Kidney (tissue), 14 donors: ENCODE results near the gene GAS6. TPM values are rescaled to one million over a fixed set of nuclear protein-coding genes. Genes with fewer than 3 reads are reported as not detected.

Source experiments
- DNase-seq, 5 donors: peaks; one replicate each; pipeline ENCODE4 v3.0.0-alpha.2; 2013 to 2020
- FAIRE-seq: peaks from 2 replicates; lab custom pipeline; 2012; peaks lifted over from hg19 to GRCh38; lab: Jason Lieb, UNC
- H3K27ac ChIP-seq, 2 donors: one replicate each; pipeline ENCODE4 v1.7.0; 2013; ENCODE audit warnings: low read depth in 2 of 2, low read length in 2 of 2, inconsistent platforms in 1 of 2
- H3K27me3 ChIP-seq: one replicate; pipeline ENCODE4 v1.7.1; 2013; ENCODE audit warnings: low read length, inconsistent platforms; ENCODE audit not compliant: control insufficient read depth, insufficient read depth
- H3K36me3 ChIP-seq, 3 donors: one replicate each; pipeline versions ENCODE4 v1.7.0 to v1.7.1; 2013; ENCODE audit warnings: low read length in 3 of 3, control low read depth in 1 of 3, inconsistent platforms in 1 of 3; ENCODE audit not compliant: insufficient read depth in 3 of 3, control insufficient read depth in 2 of 3
- H3K4me1 ChIP-seq, 3 donors: one replicate each; pipeline versions ENCODE4 v1.7.0 to v1.7.1; 2013; ENCODE audit warnings: low read length in 3 of 3, inconsistent platforms in 1 of 3, low read depth in 1 of 3; ENCODE audit not compliant: control insufficient read depth in 2 of 3, insufficient read depth in 2 of 3
- H3K4me3 ChIP-seq, 3 donors: one replicate each; pipeline versions ENCODE4 v1.7.0 to v1.8.1; 2013; ENCODE audit warnings: low read length in 3 of 3, control low read depth in 1 of 3, inconsistent platforms in 1 of 3
- H3K9ac ChIP-seq, 3 donors: one replicate each; pipeline versions ENCODE4 v1.7.0 to v1.7.1; 2013; ENCODE audit warnings: low read length in 3 of 3, control low read depth in 1 of 3, inconsistent platforms in 1 of 3
- H3K9me3 ChIP-seq, 3 donors: one replicate each; pipeline versions ENCODE4 v1.7.0 to v1.7.1; 2013; ENCODE audit warnings: low read length in 3 of 3, control low read depth in 1 of 3, inconsistent platforms in 1 of 3; ENCODE audit not compliant: control insufficient read depth in 2 of 3, insufficient read depth in 1 of 3
- intact Hi-C: fragments of 100-400 bp; cut with DNase I; formaldehyde crosslinking; loops from one replicate; pipeline ENCODE4 v1.11.1; 2022
- polyA plus RNA-seq: library from polyadenylated mRNA; stranded (reverse); fragments of 350-450 nt; fragmentation: Illumina TruSeq; extraction: RNeasy Lipid Tissue Mini Kit (QIAGEN cat#74804); gene quantifications from one replicate; pipeline ENCODE4 v1.2.3, GENCODE V29; 2014; ENCODE audit warnings: low read depth, low replicate concordance; ENCODE audit not compliant: insufficient read depth
- total RNA-seq: library from RNA; stranded (reverse); fragmentation: NEBNext Ultra II Directional; extraction: Animal tissue kit (Norgen Biotek cat#: 25700); gene quantifications from one replicate; pipeline ENCODE4 v1.2.1, GENCODE V29; 2021
- TF ChIP-seq, protein P1 (sequence below): IDR thresholded peaks from 3 replicates; pipeline ENCODE4 v1.5.1; 2012; ENCODE audit warnings: mild to moderate bottlenecking, moderate library complexity, borderline replicate concordance; ENCODE audit not compliant: insufficient read depth; ENCODE audit errors: extremely low read depth
- donor health status: control.
- donor health status: control.
- donor health status: control.
- donor health status: control.
- donor health status: control.
- donor health status: DM: yes; HTN: yes; CAD: no.
- donor health status: Normal renal cell carcinoma (clear cell type).

The GAS6 gene
- total and polyA plus RNA-seq, 2 donors from 2014 or later, result 83.5 to 135 TPM

DNA sequence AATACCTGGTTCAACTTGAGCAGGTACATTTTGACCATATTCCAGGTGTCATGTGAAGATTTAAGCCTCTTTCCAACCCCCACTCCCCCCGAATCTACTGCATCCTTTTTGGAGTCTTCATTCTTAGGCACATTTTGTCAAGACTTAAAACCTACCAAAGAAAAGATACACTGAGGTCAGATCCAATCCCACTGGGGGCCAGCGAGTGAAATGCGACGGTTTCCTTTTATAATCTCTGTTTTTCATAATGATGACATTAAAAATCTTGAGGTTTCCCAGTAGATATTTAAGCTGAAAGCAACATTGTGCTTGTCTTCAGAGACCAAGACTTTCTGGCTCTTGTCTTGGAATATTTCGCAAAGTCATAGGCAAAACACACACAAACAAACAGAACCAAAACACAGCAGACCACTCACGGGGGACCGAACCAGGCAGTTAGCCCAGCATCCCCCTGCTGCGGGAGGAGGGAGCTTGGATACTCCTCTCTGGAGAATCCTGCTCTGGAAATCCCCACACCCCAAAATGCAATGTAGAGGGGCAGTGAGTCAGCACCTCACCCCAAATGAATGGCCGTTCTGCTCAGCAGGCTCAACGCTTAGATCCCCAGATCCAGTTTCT, 506 bp upstream of the GAS6 start:
- peak overlapping the region; percentile 58 to 86 (median 77) for H3K4me3 ChIP-seq
- peaks cover 0 to 31% (median 11%) of the 10 kb centered on the region in 3 donors for H3K4me1 ChIP-seq
- FAIRE-seq, result no peak
- peak overlapping the region; percentile 51 to 65 for H3K27ac ChIP-seq
- peaks cover 1 to 3% (median 2%) of the 10 kb centered on the region in 3 donors for H3K36me3 ChIP-seq
- H3K9ac ChIP-seq, result peak overlapping the region; percentile 35 to 82 (median 73)
- intact Hi-C loops, result no loop called here
- H3K9me3 ChIP-seq, result peaks cover 0 to under 1% (median 0%) of the 10 kb centered on the region in 3 donors
- H3K27me3 ChIP-seq, result peaks cover 5% of the 10 kb centered on the region
- peak in 2 of 5 donors; percentile 8 to 37 for DNase-seq
- TF ChIP-seq, protein P1, sequence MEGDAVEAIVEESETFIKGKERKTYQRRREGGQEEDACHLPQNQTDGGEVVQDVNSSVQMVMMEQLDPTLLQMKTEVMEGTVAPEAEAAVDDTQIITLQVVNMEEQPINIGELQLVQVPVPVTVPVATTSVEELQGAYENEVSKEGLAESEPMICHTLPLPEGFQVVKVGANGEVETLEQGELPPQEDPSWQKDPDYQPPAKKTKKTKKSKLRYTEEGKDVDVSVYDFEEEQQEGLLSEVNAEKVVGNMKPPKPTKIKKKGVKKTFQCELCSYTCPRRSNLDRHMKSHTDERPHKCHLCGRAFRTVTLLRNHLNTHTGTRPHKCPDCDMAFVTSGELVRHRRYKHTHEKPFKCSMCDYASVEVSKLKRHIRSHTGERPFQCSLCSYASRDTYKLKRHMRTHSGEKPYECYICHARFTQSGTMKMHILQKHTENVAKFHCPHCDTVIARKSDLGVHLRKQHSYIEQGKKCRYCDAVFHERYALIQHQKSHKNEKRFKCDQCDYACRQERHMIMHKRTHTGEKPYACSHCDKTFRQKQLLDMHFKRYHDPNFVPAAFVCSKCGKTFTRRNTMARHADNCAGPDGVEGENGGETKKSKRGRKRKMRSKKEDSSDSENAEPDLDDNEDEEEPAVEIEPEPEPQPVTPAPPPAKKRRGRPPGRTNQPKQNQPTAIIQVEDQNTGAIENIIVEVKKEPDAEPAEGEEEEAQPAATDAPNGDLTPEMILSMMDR, result no peak

DNA sequence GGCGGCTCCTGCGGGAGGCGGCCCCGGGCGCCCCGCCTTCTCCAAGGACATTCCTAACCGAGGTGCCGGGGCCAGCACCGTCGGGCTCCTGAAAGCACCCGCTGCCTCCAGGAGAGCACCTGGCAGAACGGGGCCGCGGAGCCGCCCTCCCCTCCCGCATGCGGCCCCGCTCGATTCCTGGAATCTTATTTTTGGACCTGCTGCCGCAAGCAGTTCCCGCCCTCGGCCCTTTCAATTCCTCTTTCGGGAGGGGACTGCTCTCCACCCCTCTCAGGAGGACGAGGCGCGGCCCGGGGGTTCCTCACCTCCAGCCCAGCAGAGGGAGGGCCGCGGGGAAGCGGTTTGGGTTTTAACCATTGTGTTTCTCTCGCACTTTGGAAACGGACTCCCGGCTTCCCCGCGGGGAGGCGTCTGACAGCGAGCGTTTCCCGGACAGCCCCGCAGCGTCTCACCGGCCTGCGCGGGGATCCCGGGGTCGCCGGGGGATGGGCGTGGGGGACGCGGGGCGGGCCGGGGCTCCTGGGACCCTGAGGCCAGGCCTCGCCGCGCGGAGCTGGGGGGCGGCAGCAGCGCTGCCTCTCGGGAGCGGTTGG, 849 bp downstream of the GAS6 start:
- peaks cover 0 to 7% (median 0%) of the 10 kb centered on the region in 3 donors for H3K9me3 ChIP-seq
- intact Hi-C loops, result no loop called here
- H3K9ac ChIP-seq, result peak overlapping the region in 2 of 3 donors; percentile 24 to 44
- H3K27me3 ChIP-seq, result peaks cover 5% of the 10 kb centered on the region
- TF ChIP-seq, protein P1, result no peak
- H3K27ac ChIP-seq, result peak overlapping the region; percentile 72 to 76
- DNase-seq, result peak; percentile 34 to 83 (median 55)
- peak overlapping the region in 1 of 3 donors; percentile 59 for H3K4me3 ChIP-seq
- H3K4me1 ChIP-seq, result peaks cover 0 to 44% (median 13%) of the 10 kb centered on the region in 3 donors
- H3K36me3 ChIP-seq, result peaks cover 2 to 14% (median 6%) of the 10 kb centered on the region in 3 donors
- FAIRE-seq, result no peak

DNA sequence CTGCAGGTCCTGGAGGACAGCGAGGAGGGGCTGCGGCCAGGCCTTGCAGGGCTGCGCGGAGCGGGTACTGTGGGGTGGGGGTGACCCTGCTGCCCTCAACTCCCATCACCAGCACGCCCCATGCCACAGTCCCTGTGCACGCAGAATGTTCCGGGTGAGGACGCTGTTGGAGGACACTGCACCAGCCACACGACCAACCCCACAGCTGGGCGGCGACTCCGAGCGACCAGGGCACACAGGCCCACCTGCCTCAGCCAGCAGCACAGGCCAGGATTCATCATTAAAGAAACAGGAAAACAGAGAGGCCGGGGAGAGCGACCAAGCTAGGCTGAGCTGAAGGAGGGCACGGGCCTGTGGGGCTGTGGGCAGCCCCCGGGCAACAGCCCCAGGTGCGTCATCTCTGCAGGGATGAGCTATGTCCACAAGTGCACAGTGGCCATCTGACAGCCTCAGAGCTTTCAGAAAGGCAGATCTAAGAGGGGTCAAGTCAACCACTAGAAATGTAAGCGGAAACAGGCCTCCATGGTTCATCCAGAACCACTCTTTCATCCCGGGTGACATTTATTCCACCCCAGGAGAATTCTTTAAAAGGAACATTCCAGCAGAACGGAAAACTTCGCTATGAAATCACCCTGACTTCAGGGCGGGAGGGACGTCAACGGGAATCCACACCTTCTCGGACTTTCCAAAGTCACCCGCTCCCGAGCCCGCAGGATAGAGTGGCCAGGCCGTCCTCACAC, 1.5 kb downstream of the GAS6 start:
- intact Hi-C loops, result no loop called here
- TF ChIP-seq, protein P1, result no peak
- H3K9me3 ChIP-seq, result peaks cover 0 to 7% (median 0%) of the 10 kb centered on the region in 3 donors
- H3K9ac ChIP-seq, result peak overlapping the region in 2 of 3 donors; percentile 44 to 55
- H3K4me3 ChIP-seq, result peak overlapping the region in 2 of 3 donors; percentile 42 to 59
- FAIRE-seq, result no peak
- H3K27ac ChIP-seq, result peak overlapping the region; percentile 72 to 76
- H3K4me1 ChIP-seq, result peaks cover 0 to 49% (median 19%) of the 10 kb centered on the region in 3 donors
- peaks cover 2 to 14% (median 6%) of the 10 kb centered on the region in 3 donors for H3K36me3 ChIP-seq
- peak in 4 of 5 donors; percentile 6 to 73 (median 47) for DNase-seq
- H3K27me3 ChIP-seq, result peaks cover 5% of the 10 kb centered on the region
